HG02870 (cell line): ENCODE measurements around the gene NPDC1.
A peak's percentile ranks its signal among the peaks of the same experiment; 100 is the strongest.
"Not testable (repeated sequence)": the region's sequence is repeated elsewhere in the genome, so short reads cannot be mapped to it uniquely, and the experiment has no call there.

ENCODE experiments used
- ATAC-seq: cut with Tn5 transposase; IDR thresholded peaks from one replicate; pipeline ENCODE4 v1.9.1; 2021; ENCODE audit warnings: mild to moderate bottlenecking, moderate library complexity; ENCODE audit not compliant: unreplicated experiment

NPDC1 gene

GRCh38 chr9:137014776-137015539 is 31.0 kb downstream of the NPDC1 start:
- no peak for ATAC-seq

GRCh38 chr9:137014166-137014565 is 31.8 kb downstream of the NPDC1 start:
- ATAC-seq = no peak

- no peak for ATAC-seq
Observed at GRCh38 chr9:137013571-137013940, 32.4 kb downstream of the NPDC1 start.

- no peak for ATAC-seq
Observed at GRCh38 chr9:137012694-137013570, 33.0 kb downstream of the NPDC1 start.

GRCh38 chr9:137011907-137012675 is 33.9 kb downstream of the NPDC1 start:
- ATAC-seq = no peak

GRCh38 chr9:137011156-137011555 is 34.8 kb downstream of the NPDC1 start:
- no peak for ATAC-seq

- no peak for ATAC-seq
Observed at GRCh38 chr9:137009938-137010732, 35.8 kb downstream of the NPDC1 start.

- no peak for ATAC-seq
Observed at GRCh38 chr9:137009217-137009616, 36.8 kb downstream of the NPDC1 start.

GRCh38 chr9:137008312-137008711 is 37.7 kb downstream of the NPDC1 start:
- ATAC-seq = no peak

GRCh38 chr9:137007816-137008270 is 38.1 kb downstream of the NPDC1 start:
- no peak for ATAC-seq

- ATAC-seq = no peak
Observed at GRCh38 chr9:137007108-137007815, 38.7 kb downstream of the NPDC1 start.

- ATAC-seq = no peak
Observed at GRCh38 chr9:137006116-137007003, 39.6 kb downstream of the NPDC1 start.

GRCh38 chr9:137004285-137004684 is 41.7 kb downstream of the NPDC1 start:
- ATAC-seq = not testable (repeated sequence)

GRCh38 chr9:137002646-137003041 is 43.3 kb downstream of the NPDC1 start:
- no peak for ATAC-seq

GRCh38 chr9:137001857-137002645 is 43.9 kb downstream of the NPDC1 start:
- ATAC-seq = no peak

- peak; percentile 78 for ATAC-seq
Observed at GRCh38 chr9:137000177-137000930, 45.6 kb downstream of the NPDC1 start.

- no peak for ATAC-seq
Observed at GRCh38 chr9:136997830-136998234, 48.1 kb downstream of the NPDC1 start.
